MCF 10A (cell line): ENCODE measurements around the gene IL21R. TPM values are rescaled to one million over a fixed set of nuclear protein-coding genes. Genes with fewer than 3 reads are reported as not detected.

Experiments
- BruUV-seq: library from RNA; stranded (reverse); fragments of 400-500 nt; replicated peaks from 2 replicates; lab custom pipeline; 2021; lab: Mats Ljungman, UMichigan
- CTCF ChIA-PET: fragments of 300-600 bp; sonication (Branson Sonifier 250); formaldehyde crosslinking; extraction: SDS; loops from one replicate; lab custom pipeline; 2021; ENCODE audit warnings: antibody characterized with exemption, inconsistent platforms; lab: Yijun Ruan, JAX
- POLR2A ChIA-PET: fragments of 300-600, 350-650 bp; sonication (Branson Sonifier 250); formaldehyde crosslinking; extraction: SDS; loops from one replicate; lab custom pipeline; 2020; ENCODE audit warnings: antibody characterized with exemption, inconsistent platforms; lab: Yijun Ruan, JAX
- DNase-seq: peaks from one replicate; pipeline ENCODE4 v3.0.0-alpha.2; 2018; ENCODE audit not compliant: unreplicated experiment
- H3K27ac Mint-ChIP-seq: one replicate; pipeline ENCODE4 v1.8.0; 2022; ENCODE audit warnings: mild to moderate bottlenecking, low read depth, mixed read lengths; ENCODE audit not compliant: unreplicated experiment
- H3K27me3 Mint-ChIP-seq: one replicate; pipeline ENCODE4 v1.8.0; 2022; ENCODE audit warnings: mixed read lengths; ENCODE audit not compliant: insufficient read depth, unreplicated experiment
- H3K36me3 Mint-ChIP-seq: one replicate; pipeline ENCODE4 v1.8.0; 2022; ENCODE audit warnings: mild to moderate bottlenecking, moderate library complexity, mixed read lengths; ENCODE audit not compliant: insufficient read depth, unreplicated experiment
- H3K4me1 Mint-ChIP-seq: one replicate; pipeline ENCODE4 v1.8.0; 2022; ENCODE audit warnings: mixed read lengths; ENCODE audit not compliant: insufficient read depth, unreplicated experiment
- H3K4me3 Mint-ChIP-seq: one replicate; pipeline ENCODE4 v1.8.0; 2022; ENCODE audit warnings: mild to moderate bottlenecking, moderate library complexity, mixed read lengths; ENCODE audit not compliant: unreplicated experiment
- H3K9me3 Mint-ChIP-seq: one replicate; pipeline ENCODE4 v1.8.0; 2022; ENCODE audit warnings: mixed read lengths; ENCODE audit not compliant: unreplicated experiment
- intact Hi-C: fragments of 100-400 bp; cut with micrococcal nuclease; formaldehyde crosslinking; loops from 2 replicates; pipeline ENCODE4 v1.14.1; 2022
- total RNA-seq: library from RNA; stranded (reverse); gene quantifications from 2 replicates; pipeline ENCODE4 v1.2.3, GENCODE V29; 2022
- TF ChIP-seq, protein P1 (sequence below): fragments of 200-600 bp; IDR thresholded peaks from one replicate; pipeline ENCODE4 v1.8.0; 2022; ENCODE audit warnings: antibody characterized with exemption, mild to moderate bottlenecking; ENCODE audit not compliant: unreplicated experiment

The IL21R gene
- total RNA-seq, 1 experiment from 2014 or later: 0.21 TPM

DNA sequence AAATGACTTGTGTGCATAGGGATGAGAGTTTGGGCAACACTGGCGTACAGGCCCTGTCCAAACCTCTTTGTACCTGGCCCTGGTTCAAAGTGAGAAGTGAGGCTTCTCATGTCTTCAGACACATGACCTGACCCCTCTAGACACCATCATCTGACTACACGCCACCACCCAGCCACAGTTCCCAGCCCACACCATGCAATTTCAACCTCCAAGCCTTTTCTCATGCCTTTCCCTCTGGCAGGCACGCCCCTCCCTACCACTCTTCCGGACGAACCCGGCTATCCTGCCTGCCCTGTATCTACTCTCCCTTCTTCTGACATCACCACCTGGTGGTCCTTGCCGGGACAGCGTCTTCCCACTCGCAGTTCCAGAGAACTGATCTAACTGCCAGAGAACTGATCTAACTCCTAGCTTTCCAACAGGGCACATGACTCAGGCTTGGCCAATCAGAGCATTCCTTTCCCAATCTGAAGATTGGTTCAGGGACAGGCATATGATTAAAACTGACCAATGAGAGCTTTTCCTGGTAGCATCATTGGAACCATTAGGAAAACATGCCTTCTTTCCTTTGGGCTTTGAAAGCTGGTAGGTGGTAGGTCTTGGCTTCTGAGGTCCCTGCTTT lies 27.1 kb upstream of the IL21R start:
- TF ChIP-seq, protein P1, sequence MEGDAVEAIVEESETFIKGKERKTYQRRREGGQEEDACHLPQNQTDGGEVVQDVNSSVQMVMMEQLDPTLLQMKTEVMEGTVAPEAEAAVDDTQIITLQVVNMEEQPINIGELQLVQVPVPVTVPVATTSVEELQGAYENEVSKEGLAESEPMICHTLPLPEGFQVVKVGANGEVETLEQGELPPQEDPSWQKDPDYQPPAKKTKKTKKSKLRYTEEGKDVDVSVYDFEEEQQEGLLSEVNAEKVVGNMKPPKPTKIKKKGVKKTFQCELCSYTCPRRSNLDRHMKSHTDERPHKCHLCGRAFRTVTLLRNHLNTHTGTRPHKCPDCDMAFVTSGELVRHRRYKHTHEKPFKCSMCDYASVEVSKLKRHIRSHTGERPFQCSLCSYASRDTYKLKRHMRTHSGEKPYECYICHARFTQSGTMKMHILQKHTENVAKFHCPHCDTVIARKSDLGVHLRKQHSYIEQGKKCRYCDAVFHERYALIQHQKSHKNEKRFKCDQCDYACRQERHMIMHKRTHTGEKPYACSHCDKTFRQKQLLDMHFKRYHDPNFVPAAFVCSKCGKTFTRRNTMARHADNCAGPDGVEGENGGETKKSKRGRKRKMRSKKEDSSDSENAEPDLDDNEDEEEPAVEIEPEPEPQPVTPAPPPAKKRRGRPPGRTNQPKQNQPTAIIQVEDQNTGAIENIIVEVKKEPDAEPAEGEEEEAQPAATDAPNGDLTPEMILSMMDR: no peak
- no TSS peak for BruUV-seq
- Mint-ChIP-seq H3K4me3 (no peak overlapping the region), H3K4me1 (no peaks in the 10 kb centered on the region), H3K27me3 (no peaks in the 10 kb centered on the region), H3K27ac (no peak overlapping the region), H3K36me3 (no peaks in the 10 kb centered on the region), H3K9me3 (peaks cover 6% of the 10 kb centered on the region)
- intact Hi-C loops: no loop called here
- ChIA-PET POLR2A (no interaction called here), CTCF (interaction anchor here (0.7 to 4.6 kb wide), 6 partner anchors 7 to 219 kb away, joined by 3 to 36 read pairs (median 4); no protein-coding TSS in a partner anchor)
- peak; percentile 49 for DNase-seq

DNA sequence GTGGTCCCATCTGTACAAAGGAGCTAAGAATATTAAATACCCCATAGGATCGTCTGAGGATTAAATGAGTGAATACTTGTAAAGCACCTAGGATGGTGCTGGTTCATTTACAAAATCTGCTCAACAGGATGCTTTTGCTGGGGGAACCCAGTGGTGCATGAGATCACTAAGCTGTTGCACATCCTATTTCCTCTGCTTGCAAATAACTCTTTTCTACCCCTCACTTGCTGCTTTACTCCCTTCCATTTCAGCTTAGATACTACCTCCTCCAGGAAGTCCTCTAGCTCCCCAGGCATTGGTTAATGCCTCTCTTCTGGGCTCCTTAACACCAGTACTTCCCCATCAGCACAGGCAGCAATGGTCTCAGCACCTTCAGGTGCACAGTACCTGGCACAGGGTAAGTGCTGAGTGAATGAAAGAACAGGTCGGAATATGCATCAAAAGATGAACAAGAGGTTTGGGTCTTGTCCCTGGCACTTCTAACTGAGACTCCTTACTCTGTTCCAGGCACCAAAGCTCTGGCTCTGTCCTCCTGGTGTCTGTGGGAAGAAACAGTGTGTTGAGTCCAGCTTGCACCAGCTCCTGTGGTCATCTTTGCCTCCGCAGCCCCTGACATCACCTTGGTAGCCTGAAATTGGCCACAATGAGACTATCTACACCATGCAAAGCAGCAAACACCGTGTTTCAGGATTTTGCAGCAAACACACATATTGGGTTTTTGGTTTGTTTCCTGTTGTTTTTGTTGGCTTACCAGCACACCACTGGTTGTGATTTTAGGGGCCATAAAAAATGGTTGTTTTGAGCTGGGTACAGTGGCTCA lies 24.1 kb upstream of the IL21R start:
- no peaks in the 10 kb centered on the region for H3K36me3 Mint-ChIP-seq
- no peaks in the 10 kb centered on the region for H3K9me3 Mint-ChIP-seq
- TF ChIP-seq, protein P1: no peak
- no peaks in the 10 kb centered on the region for H3K27me3 Mint-ChIP-seq
- no peaks in the 10 kb centered on the region for H3K4me1 Mint-ChIP-seq
- no peak for DNase-seq
- no TSS peak for BruUV-seq
- ChIA-PET CTCF (interaction anchor here (0.8 to 3.5 kb wide), 4 partner anchors 8 to 146 kb away, joined by 3 to 17 read pairs (median 6); no protein-coding TSS in a partner anchor), POLR2A (no interaction called here)
- H3K27ac Mint-ChIP-seq: no peak overlapping the region
- intact Hi-C loops: no loop called here
- no peak overlapping the region for H3K4me3 Mint-ChIP-seq

DNA sequence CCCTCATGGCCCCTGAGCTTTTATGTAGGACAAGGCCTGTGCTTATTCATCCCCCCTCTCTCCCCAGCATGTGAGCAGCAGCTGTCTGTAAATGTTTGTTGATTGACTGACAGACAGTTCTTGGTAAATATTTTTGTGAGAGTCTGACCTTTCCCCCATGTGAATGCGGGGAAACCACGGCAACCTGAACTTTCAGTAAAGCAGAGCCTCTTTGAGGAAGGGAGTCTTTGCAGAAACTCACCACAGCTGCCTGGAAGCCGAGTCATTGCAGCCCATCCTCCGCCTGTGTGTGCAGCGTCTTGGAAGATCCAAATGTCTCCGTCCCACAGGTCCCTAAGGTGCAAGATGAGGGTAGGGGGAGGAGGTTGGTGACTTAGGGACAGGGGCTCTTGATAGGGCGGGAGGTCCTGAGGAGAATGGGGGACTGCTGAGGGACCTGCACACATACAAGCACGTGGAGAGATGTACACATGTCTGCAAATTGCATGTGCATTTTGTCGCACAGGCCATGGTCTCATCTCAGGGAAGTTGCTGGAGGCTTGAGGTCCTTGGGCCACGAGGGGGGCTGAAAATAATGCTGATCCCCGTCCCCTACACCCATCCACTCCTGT lies 23.0 kb upstream of the IL21R start:
- Mint-ChIP-seq H3K4me3 (no peak overlapping the region), H3K27ac (no peak overlapping the region), H3K9me3 (peaks cover under 1% of the 10 kb centered on the region), H3K36me3 (no peaks in the 10 kb centered on the region), H3K4me1 (no peaks in the 10 kb centered on the region), H3K27me3 (no peaks in the 10 kb centered on the region)
- POLR2A ChIA-PET: no interaction called here
- CTCF ChIA-PET: interaction anchor here (0.8 to 2.2 kb wide), 2 partner anchors 144 to 223 kb away, joined by 3 to 6 read pairs; no protein-coding TSS in a partner anchor
- no TSS peak for BruUV-seq
- TF ChIP-seq, protein P1: no peak
- intact Hi-C loops: no loop called here
- no peak for DNase-seq

DNA sequence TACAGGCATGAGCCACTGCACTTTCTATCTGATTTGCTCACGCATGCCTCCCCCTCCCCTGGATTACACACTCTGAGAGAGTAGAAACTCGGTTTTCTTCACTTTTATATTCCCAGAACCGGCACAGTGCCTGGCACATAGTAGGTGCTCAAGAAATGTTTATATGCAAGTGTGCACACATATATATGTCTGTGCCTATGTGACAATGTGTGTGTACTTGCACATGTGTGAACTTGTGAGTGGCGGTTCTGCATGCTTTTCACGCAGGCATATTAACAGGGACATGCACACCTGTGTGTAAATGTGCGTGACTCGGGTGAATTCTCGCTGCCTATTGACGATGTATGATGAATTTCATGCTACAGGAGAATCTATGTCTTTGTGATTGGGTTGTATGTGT lies 22.1 kb upstream of the IL21R start:
- Mint-ChIP-seq H3K9me3 (peaks cover 9% of the 10 kb centered on the region), H3K4me3 (no peak overlapping the region), H3K27me3 (no peaks in the 10 kb centered on the region), H3K27ac (no peak overlapping the region), H3K36me3 (no peaks in the 10 kb centered on the region), H3K4me1 (no peaks in the 10 kb centered on the region)
- POLR2A ChIA-PET: no interaction called here
- intact Hi-C loops: no loop called here
- TF ChIP-seq, protein P1: no peak
- no peak for DNase-seq
- CTCF ChIA-PET: interaction anchor here (0.8 to 1.4 kb wide), 3 partner anchors 12 to 224 kb away, joined by 3 to 8 read pairs (median 5); no protein-coding TSS in a partner anchor
- BruUV-seq: no TSS peak
